ENCODE results near the gene HDAC3.

HDAC3 gene

DNA sequence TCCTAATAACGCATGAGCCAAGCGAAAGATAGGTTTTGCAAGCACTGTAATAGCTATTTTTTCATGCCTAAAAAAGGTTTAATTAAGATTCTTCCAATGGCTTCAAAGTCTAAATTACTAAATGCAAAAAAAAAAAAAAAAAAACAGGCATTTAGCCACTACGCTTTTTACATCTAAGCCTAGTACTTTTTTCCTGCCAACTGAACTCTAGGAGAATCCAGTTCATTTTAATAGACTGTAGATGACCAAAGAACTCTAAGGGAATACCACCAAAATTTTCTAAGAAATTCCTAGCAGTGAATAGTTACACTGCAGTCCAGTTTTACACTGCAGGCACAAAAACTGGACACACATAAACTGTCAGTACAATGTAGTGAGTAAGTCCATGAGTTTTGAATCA is 27.6 kb downstream of the HDAC3 start:
- no CpG with 5 or more reads among the region's 3 CpGs for WGBS (ENCODE audit: insufficient coverage)
- Histone ChIP-seq H3K4me1 (ENCODE audit: control extremely low read depth in 1 of 4, control insufficient read depth in 4 of 4, insufficient read depth in 4 of 4, low read length in 3 of 4) (peaks cover 39 to 60% (median 49%) of the 10 kb centered on the region in 4 experiments), H3K27me3 (replicated peaks in 2 of 5; ENCODE audit: control insufficient read depth in 4 of 5, insufficient read depth in 5 of 5, low read length in 4 of 5) (no peaks in the 10 kb centered on the region), H3K27ac (ENCODE audit: insufficient read depth in 1 of 2, low read depth in 1 of 2, low read length in 2 of 2, poor library complexity in 1 of 2, severe bottlenecking in 2 of 2) (peak overlapping the region in 1 of 2 experiments; percentile 15), H3K4me3 (ENCODE audit: control insufficient read depth in 1 of 7, extremely low read depth in 1 of 7, insufficient read depth in 4 of 7, low read depth in 2 of 7, low read length in 6 of 7) (peak overlapping the region in 1 of 7 experiments; percentile 6), H3K36me3 (ENCODE audit: control insufficient read depth in 4 of 4, insufficient read depth in 4 of 4, low read length in 3 of 4) (peaks cover 0 to 26% (median 4%) of the 10 kb centered on the region in 4 experiments), H3K9me3 (ENCODE audit: control extremely low read depth in 1 of 5, control insufficient read depth in 4 of 5, insufficient read depth in 2 of 5, low read depth in 1 of 5, low read length in 4 of 5) (peaks cover 0 to 7% (median 4%) of the 10 kb centered on the region in 5 experiments)
- no peak for DNase-seq
- ChIA-PET POLR2A (interaction anchor here (0.8 kb wide), 1 partner anchor 10 kb away, joined by 3 read pairs; the partner anchor contains the start of gene DIAPH1), CTCF (interaction anchor here (0.6 to 5.3 kb wide), 4 partner anchors 9 to 45 kb away, joined by 3 to 60 read pairs (median 16); partner anchors contain the start of gene DIAPH1)

DNA sequence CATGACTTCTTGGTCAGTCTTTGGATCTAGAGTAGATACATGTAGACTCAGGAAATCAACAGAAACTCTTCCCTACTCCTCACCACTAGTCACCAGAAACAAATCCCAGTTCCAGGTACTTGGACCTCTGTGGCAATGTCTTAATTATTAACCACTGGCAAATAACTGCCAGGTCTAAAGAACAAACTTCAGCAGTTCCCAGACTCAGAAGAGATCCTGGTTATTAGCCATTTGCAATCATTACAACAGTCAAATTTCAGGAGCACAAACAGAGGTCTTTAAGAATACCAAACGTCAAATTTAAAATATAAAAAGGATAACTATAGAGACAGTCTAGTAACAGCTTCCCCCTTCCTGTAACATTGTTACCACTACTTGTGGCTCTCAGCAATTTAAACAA is 28.1 kb downstream of the HDAC3 start:
- peaks cover 0 to 11% (median 8%) of the 10 kb centered on the region in 5 experiments for H3K9me3 ChIP-seq (ENCODE audit: control extremely low read depth in 1 of 5, control insufficient read depth in 4 of 5, insufficient read depth in 2 of 5, low read depth in 1 of 5, low read length in 4 of 5)
- peak overlapping the region in 1 of 7 experiments; percentile 2 for H3K4me3 ChIP-seq (ENCODE audit: control insufficient read depth in 1 of 7, extremely low read depth in 1 of 7, insufficient read depth in 4 of 7, low read depth in 2 of 7, low read length in 6 of 7)
- ChIA-PET POLR2A (interaction anchor here (0.8 kb wide), 1 partner anchor 10 kb away, joined by 3 read pairs; the partner anchor contains the start of gene DIAPH1), CTCF (interaction anchor here (0.6 to 5.3 kb wide), 5 partner anchors 9 to 45 kb away, joined by 3 to 60 read pairs (median 3); partner anchors contain the start of gene DIAPH1)
- H3K27me3 ChIP-seq (replicated peaks in 2 of 5; ENCODE audit: control insufficient read depth in 4 of 5, insufficient read depth in 5 of 5, low read length in 4 of 5): no peaks in the 10 kb centered on the region
- peaks cover 0 to 31% (median 5%) of the 10 kb centered on the region in 4 experiments for H3K36me3 ChIP-seq (ENCODE audit: control insufficient read depth in 4 of 4, insufficient read depth in 4 of 4, low read length in 3 of 4)
- no peak for DNase-seq
- H3K4me1 ChIP-seq (ENCODE audit: control extremely low read depth in 1 of 4, control insufficient read depth in 4 of 4, insufficient read depth in 4 of 4, low read length in 3 of 4): peaks cover 40 to 61% (median 49%) of the 10 kb centered on the region in 4 experiments
- H3K27ac ChIP-seq (ENCODE audit: insufficient read depth in 1 of 2, low read depth in 1 of 2, low read length in 2 of 2, poor library complexity in 1 of 2, severe bottlenecking in 2 of 2): peak overlapping the region; percentile 26 to 74
- no CpG with 5 or more reads among the region's 1 CpG for WGBS (ENCODE audit: insufficient coverage)

DNA sequence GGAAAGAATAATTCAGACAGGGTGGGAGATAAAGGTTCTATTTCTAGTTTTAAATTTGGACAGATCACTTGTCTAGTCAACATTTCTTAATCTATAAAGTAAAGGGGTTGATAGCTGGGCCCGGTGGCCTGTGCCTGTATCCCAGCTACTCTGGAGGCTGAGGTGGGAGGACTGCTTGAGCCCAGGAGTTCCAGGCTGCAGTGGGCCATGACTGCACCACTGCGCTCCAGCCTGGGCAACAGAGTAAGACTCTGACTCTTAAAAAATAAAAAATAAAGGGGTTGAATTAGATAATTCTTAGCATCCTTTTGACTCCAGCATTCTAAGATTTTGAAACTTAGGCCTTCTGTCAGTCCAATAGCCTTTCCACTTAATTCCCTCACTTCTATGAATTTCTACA is 28.6 kb downstream of the HDAC3 start:
- Histone ChIP-seq H3K27me3 (replicated peaks in 2 of 5; ENCODE audit: control insufficient read depth in 4 of 5, insufficient read depth in 5 of 5, low read length in 4 of 5) (no peaks in the 10 kb centered on the region), H3K27ac (ENCODE audit: insufficient read depth in 1 of 2, low read depth in 1 of 2, low read length in 2 of 2, poor library complexity in 1 of 2, severe bottlenecking in 2 of 2) (peak overlapping the region; percentile 26 to 74), H3K4me1 (ENCODE audit: control extremely low read depth in 1 of 4, control insufficient read depth in 4 of 4, insufficient read depth in 4 of 4, low read length in 3 of 4) (peaks cover 36 to 61% (median 47%) of the 10 kb centered on the region in 4 experiments), H3K9me3 (ENCODE audit: control extremely low read depth in 1 of 5, control insufficient read depth in 4 of 5, insufficient read depth in 2 of 5, low read depth in 1 of 5, low read length in 4 of 5) (peaks cover 0 to 13% (median 8%) of the 10 kb centered on the region in 5 experiments), H3K4me3 (ENCODE audit: control insufficient read depth in 1 of 7, extremely low read depth in 1 of 7, insufficient read depth in 4 of 7, low read depth in 2 of 7, low read length in 6 of 7) (peak overlapping the region in 1 of 7 experiments; percentile 1), H3K36me3 (ENCODE audit: control insufficient read depth in 4 of 4, insufficient read depth in 4 of 4, low read length in 3 of 4) (peaks cover 0 to 36% (median 5%) of the 10 kb centered on the region in 4 experiments)
- CTCF ChIA-PET: interaction anchor here (0.8 to 5.3 kb wide), 7 partner anchors 10 to 354 kb away, joined by 3 to 60 read pairs (median 4); partner anchors contain the start of genes DIAPH1, HDAC3 and RELL2
- 86% methylated on average over 2 of the region's 2 CpGs for WGBS (ENCODE audit: insufficient coverage)
- POLR2A ChIA-PET: interaction anchor here (0.9 kb wide), 1 partner anchor 10 kb away, joined by 4 read pairs; no protein-coding TSS in a partner anchor
- DNase-seq: no peak

DNA sequence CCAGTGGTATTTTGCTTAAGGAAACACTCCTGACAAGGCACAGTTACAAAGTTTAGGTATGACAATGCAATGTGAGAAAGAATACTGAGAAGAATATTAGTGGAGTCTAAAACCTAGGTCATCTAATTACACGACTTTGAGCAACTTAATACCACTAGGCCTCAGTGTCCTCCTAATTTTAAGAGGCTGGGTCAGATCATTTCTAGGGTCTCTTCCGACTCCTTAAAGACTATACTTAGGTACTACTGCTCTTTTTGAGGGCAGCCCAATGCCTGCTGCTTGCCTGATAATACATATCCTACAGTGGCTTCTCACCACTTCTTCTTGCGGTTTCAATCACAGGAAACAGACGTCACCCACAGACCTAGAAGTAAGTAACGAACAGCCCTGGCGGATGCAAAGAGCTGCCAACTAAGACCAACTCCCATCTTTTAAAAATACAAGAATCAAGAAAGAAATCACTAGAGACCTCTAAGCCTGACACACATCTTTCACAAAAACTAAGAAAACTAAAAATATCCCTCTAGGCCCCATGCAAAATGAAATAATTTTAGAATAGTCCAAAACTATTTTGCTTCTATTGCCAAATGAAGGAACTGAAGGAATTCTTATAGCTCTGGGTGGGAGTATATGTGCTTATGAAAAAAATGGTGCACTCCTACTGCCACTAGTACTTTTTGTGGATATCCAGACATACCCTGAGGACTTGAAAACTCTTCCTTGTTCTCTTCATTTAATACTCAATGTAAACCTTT is 30.9 kb downstream of the HDAC3 start:
- peak; percentile 97 to 100 (median 99) for DNase-seq
- ChIA-PET POLR2A (interaction anchor here (1.0 to 1.3 kb wide), 2 partner anchors 9 to 12 kb away, joined by 5 to 8 read pairs; no protein-coding TSS in a partner anchor), CTCF (interaction anchor here (0.6 to 5.3 kb wide), 5 partner anchors 9 to 39 kb away, joined by 3 to 60 read pairs (median 5); partner anchors contain the start of gene DIAPH1)
- peaks cover 0 to 32% (median 4%) of the 10 kb centered on the region in 4 experiments for H3K36me3 ChIP-seq (ENCODE audit: control insufficient read depth in 4 of 4, insufficient read depth in 4 of 4, low read length in 3 of 4)
- H3K27me3 ChIP-seq (replicated peaks in 2 of 5; ENCODE audit: control insufficient read depth in 4 of 5, insufficient read depth in 5 of 5, low read length in 4 of 5): no peaks in the 10 kb centered on the region
- peak overlapping the region in 4 of 7 experiments; percentile 33 to 56 (median 46) for H3K4me3 ChIP-seq (ENCODE audit: control insufficient read depth in 1 of 7, extremely low read depth in 1 of 7, insufficient read depth in 4 of 7, low read depth in 2 of 7, low read length in 6 of 7)
- peaks cover 32 to 63% (median 45%) of the 10 kb centered on the region in 4 experiments for H3K4me1 ChIP-seq (ENCODE audit: control extremely low read depth in 1 of 4, control insufficient read depth in 4 of 4, insufficient read depth in 4 of 4, low read length in 3 of 4)
- 0% methylated on average over 5 of the region's 6 CpGs for WGBS (ENCODE audit: insufficient coverage)
- H3K9me3 ChIP-seq (ENCODE audit: control extremely low read depth in 1 of 5, control insufficient read depth in 4 of 5, insufficient read depth in 2 of 5, low read depth in 1 of 5, low read length in 4 of 5): peaks cover 0 to 17% (median 8%) of the 10 kb centered on the region in 5 experiments
- H3K27ac ChIP-seq (ENCODE audit: insufficient read depth in 1 of 2, low read depth in 1 of 2, low read length in 2 of 2, poor library complexity in 1 of 2, severe bottlenecking in 2 of 2): peak overlapping the region in 1 of 2 experiments; percentile 74

GRCh38 chr5:141603923-141604717 is 32.5 kb downstream of the HDAC3 start:
- peaks cover 28 to 54% (median 42%) of the 10 kb centered on the region in 4 experiments for H3K4me1 ChIP-seq (ENCODE audit: control extremely low read depth in 1 of 4, control insufficient read depth in 4 of 4, insufficient read depth in 4 of 4, low read length in 3 of 4)
- WGBS (ENCODE audit: insufficient coverage): 92% methylated on average over 3 of the region's 6 CpGs
- H3K4me3 ChIP-seq (ENCODE audit: control insufficient read depth in 1 of 7, extremely low read depth in 1 of 7, insufficient read depth in 4 of 7, low read depth in 2 of 7, low read length in 6 of 7): peak overlapping the region in 2 of 7 experiments; percentile 7 to 44
- no peaks in the 10 kb centered on the region for H3K27me3 ChIP-seq (replicated peaks in 2 of 5; ENCODE audit: control insufficient read depth in 4 of 5, insufficient read depth in 5 of 5, low read length in 4 of 5)
- POLR2A ChIA-PET: no interaction called here
- peak overlapping the region; percentile 0 to 74 for H3K27ac ChIP-seq (ENCODE audit: insufficient read depth in 1 of 2, low read depth in 1 of 2, low read length in 2 of 2, poor library complexity in 1 of 2, severe bottlenecking in 2 of 2)
- H3K36me3 ChIP-seq (ENCODE audit: control insufficient read depth in 4 of 4, insufficient read depth in 4 of 4, low read length in 3 of 4): peaks cover 0 to 32% (median 4%) of the 10 kb centered on the region in 4 experiments
- CTCF ChIA-PET: interaction anchor here (1.0 to 9.0 kb wide), 4 partner anchors 11 to 40 kb away, joined by 3 to 88 read pairs (median 14); partner anchors contain the start of gene DIAPH1
- peak in 2 of 3 donors; percentile 61 to 62 for DNase-seq
- H3K9me3 ChIP-seq (ENCODE audit: control extremely low read depth in 1 of 5, control insufficient read depth in 4 of 5, insufficient read depth in 2 of 5, low read depth in 1 of 5, low read length in 4 of 5): peaks cover 0 to 17% (median 8%) of the 10 kb centered on the region in 5 experiments

- H3K27me3 ChIP-seq (replicated peaks in 2 of 5; ENCODE audit: control insufficient read depth in 4 of 5, insufficient read depth in 5 of 5, low read length in 4 of 5): no peaks in the 10 kb centered on the region
- H3K36me3 ChIP-seq (ENCODE audit: control insufficient read depth in 4 of 4, insufficient read depth in 4 of 4, low read length in 3 of 4): peaks cover 0 to 33% (median 4%) of the 10 kb centered on the region in 4 experiments
- WGBS (ENCODE audit: insufficient coverage): no CpG with 5 or more reads among the region's 1 CpG
- POLR2A ChIA-PET: interaction anchor here (1.1 kb wide), 1 partner anchor 16 kb away, joined by 3 read pairs; the partner anchor contains the start of gene DIAPH1
- H3K4me1 ChIP-seq (ENCODE audit: control extremely low read depth in 1 of 4, control insufficient read depth in 4 of 4, insufficient read depth in 4 of 4, low read length in 3 of 4): peaks cover 18 to 44% (median 30%) of the 10 kb centered on the region in 4 experiments
- no peak for DNase-seq
- H3K9me3 ChIP-seq (ENCODE audit: control extremely low read depth in 1 of 5, control insufficient read depth in 4 of 5, insufficient read depth in 2 of 5, low read depth in 1 of 5, low read length in 4 of 5): peaks cover 0 to 20% (median 8%) of the 10 kb centered on the region in 5 experiments
- H3K27ac ChIP-seq (ENCODE audit: insufficient read depth in 1 of 2, low read depth in 1 of 2, low read length in 2 of 2, poor library complexity in 1 of 2, severe bottlenecking in 2 of 2): no peak overlapping the region
- peak overlapping the region in 1 of 7 experiments; percentile 2 for H3K4me3 ChIP-seq (ENCODE audit: control insufficient read depth in 1 of 7, extremely low read depth in 1 of 7, insufficient read depth in 4 of 7, low read depth in 2 of 7, low read length in 6 of 7)
- CTCF ChIA-PET: interaction anchor here (1.1 to 9.0 kb wide), 6 partner anchors 10 to 62 kb away, joined by 3 to 88 read pairs (median 6); partner anchors contain the start of gene DIAPH1
Measured at GRCh38 chr5:141602606-141603005, 34.0 kb downstream of the HDAC3 start.

Measured in common myeloid progenitor, CD34-positive (primary cell).